Esophagus squamous epithelium (tissue), 5 donors: Measurements from ENCODE around the gene USP46. TPM values are rescaled to one million over a fixed set of nuclear protein-coding genes. Genes with fewer than 3 reads are reported as not detected.

Experiments
- DNase-seq: peaks from one replicate; lab custom pipeline; 2025; lab: John Stamatoyannopoulos, UW
- H3K27ac ChIP-seq, 4 donors: fragments of 200-600 bp; sonication (generic); one replicate each; pipeline ENCODE4 v1.5.1; 2016 to 2019; ENCODE audit warnings: mild to moderate bottlenecking in 1 of 4
- H3K27me3 ChIP-seq, 4 donors: fragments of 200-600 bp; sonication (generic); 1 replicate in 3 of 4; 2 replicates in 1 of 4; pipeline versions ENCODE4 v1.5.1 to v1.6.0; 2017 to 2021; ENCODE audit warnings: antibody characterized with exemption in 1 of 4
- H3K36me3 ChIP-seq, 3 donors: fragments of 200-600 bp; sonication (generic); one replicate each; pipeline ENCODE4 v1.5.1; 2016 to 2019
- H3K4me1 ChIP-seq, 3 donors: fragments of 200-600 bp; sonication (generic); one replicate each; pipeline ENCODE4 v1.5.1; 2017 to 2019
- H3K4me3 ChIP-seq, 4 donors: fragments of 200-600 bp; sonication (generic); 1 replicate in 3 of 4; 2 replicates in 1 of 4; pipeline ENCODE4 v1.5.1; 2016 to 2019; ENCODE audit warnings: mild to moderate bottlenecking in 2 of 4, moderate library complexity in 1 of 4
- H3K9me3 ChIP-seq, 3 donors: fragments of 200-600 bp; sonication (generic); one replicate each; pipeline ENCODE4 v1.5.1; 2016 to 2019
- POLR2A ChIP-seq, 4 donors: fragments of 450-650 bp; IDR thresholded peaks; one replicate each; pipeline ENCODE4 v1.6.1; 2017; ENCODE audit warnings: antibody characterized with exemption in 4 of 4, mild to moderate bottlenecking in 4 of 4, moderate library complexity in 3 of 4
- WGBS, 2 donors: methylation state at CpG; one replicate each; pipeline ENCODE4 v1.1.5; 2018; 5-methylcytosine and 5-hydroxymethylcytosine counted together
- intact Hi-C: fragments of 100-400 bp; cut with DNase I; formaldehyde crosslinking; loops from one replicate; pipeline ENCODE4 v1.15.0; 2022
- total RNA-seq, 4 donors: library from RNA; depleted of rRNA; stranded (reverse); fragments of >200 nt; gene quantifications; one replicate each; pipeline ENCODE4 v1.1.0, GENCODE V29; 2016
- TF ChIP-seq, protein P1 (sequence below), 6 experiments: fragments of 450-650 bp in 4 of 6; fragments of 200-600 bp in 2 of 6; sonication (generic) in 2 of 6; IDR thresholded peaks; one replicate each; pipeline ENCODE4 v1.5.1; 2016 to 2019; ENCODE audit warnings: antibody characterized with exemption in 6 of 6, mild to moderate bottlenecking in 4 of 6, moderate library complexity in 4 of 6
- donor health status: DM: yes; HTN: yes; CAD: no.

USP46 gene
- total RNA-seq, 4 donors from 2014 or later: 12.0 to 22.1 (median 12.9) TPM

GRCh38 chr4:52614241-52614640 lies 44.9 kb downstream of the USP46 start:
- 82 to 100% methylated on average over 1 of the region's 1 CpG for WGBS, 2 donors
- Histone ChIP-seq H3K27me3 (no peaks in the 10 kb centered on the region), H3K9me3 (no peaks in the 10 kb centered on the region), H3K4me3 (no peak overlapping the region), H3K36me3 (peaks cover 0 to 49% (median 0%) of the 10 kb centered on the region in 3 donors), H3K4me1 (peaks cover 0 to 7% (median 2%) of the 10 kb centered on the region in 3 donors), H3K27ac (no peak overlapping the region)
- intact Hi-C loops: no loop called here
- DNase-seq: no peak
- TF ChIP-seq, protein P1, sequence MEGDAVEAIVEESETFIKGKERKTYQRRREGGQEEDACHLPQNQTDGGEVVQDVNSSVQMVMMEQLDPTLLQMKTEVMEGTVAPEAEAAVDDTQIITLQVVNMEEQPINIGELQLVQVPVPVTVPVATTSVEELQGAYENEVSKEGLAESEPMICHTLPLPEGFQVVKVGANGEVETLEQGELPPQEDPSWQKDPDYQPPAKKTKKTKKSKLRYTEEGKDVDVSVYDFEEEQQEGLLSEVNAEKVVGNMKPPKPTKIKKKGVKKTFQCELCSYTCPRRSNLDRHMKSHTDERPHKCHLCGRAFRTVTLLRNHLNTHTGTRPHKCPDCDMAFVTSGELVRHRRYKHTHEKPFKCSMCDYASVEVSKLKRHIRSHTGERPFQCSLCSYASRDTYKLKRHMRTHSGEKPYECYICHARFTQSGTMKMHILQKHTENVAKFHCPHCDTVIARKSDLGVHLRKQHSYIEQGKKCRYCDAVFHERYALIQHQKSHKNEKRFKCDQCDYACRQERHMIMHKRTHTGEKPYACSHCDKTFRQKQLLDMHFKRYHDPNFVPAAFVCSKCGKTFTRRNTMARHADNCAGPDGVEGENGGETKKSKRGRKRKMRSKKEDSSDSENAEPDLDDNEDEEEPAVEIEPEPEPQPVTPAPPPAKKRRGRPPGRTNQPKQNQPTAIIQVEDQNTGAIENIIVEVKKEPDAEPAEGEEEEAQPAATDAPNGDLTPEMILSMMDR (IDR thresholded peaks at IDR 0.05): no peak
- TF ChIP-seq POLR2A (IDR thresholded peaks at IDR 0.05): no peak

DNA sequence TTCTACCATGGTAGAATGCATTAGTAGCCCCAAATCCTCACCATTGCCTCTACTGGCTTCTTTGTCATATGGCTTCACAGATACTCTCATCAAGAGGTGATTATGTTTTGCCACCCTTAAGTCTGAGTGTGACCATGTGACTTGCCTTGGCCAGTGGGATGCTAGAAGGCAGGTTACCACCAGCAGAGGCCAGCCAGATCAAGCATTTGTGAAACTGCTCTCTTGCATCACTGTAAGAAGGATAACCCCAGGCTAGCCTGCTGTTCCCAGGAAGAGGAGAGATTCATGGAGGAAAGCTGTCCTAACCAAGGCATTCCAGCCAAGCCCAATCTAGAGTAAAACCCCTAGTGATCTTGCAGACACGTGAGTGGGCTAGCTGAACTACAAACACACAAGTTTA lies 46.8 kb downstream of the USP46 start:
- Histone ChIP-seq H3K27ac (no peak overlapping the region), H3K9me3 (no peaks in the 10 kb centered on the region), H3K36me3 (peaks cover 0 to 65% (median 0%) of the 10 kb centered on the region in 3 donors), H3K27me3 (no peaks in the 10 kb centered on the region), H3K4me3 (no peak overlapping the region), H3K4me1 (no peaks in the 10 kb centered on the region)
- WGBS, 2 donors: 69 to 78% methylated on average over 1 of the region's 1 CpG
- intact Hi-C loops: no loop called here
- TF ChIP-seq, protein P1 (IDR thresholded peaks at IDR 0.05): no peak
- TF ChIP-seq POLR2A (IDR thresholded peaks at IDR 0.05): no peak
- DNase-seq: no peak

DNA sequence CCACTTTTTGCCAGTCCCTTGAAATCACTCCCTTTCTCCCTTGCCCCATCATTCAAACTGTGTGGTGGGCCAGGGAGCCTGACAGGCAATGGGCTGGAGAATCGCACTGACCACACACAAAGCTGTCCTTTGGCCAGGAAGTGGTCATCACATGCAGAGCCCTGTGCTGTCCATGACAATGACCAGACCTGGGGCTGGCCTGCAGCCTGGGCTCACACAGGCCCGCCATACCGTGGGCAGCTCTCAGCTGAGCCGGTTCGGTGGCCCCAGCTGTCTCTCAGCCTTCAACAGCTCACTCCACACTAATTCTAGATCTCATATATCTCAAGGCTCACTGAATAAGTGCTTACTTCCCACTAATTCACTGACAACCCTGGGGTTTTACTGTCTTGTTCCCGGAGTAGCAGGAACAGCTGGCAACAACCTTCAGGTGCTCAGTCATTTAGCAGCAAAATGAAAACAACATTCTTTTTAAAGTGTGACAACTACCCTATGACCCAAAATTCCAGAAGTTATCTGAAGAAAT lies 48.0 kb downstream of the USP46 start:
- Histone ChIP-seq H3K27ac (no peak overlapping the region), H3K4me3 (no peak overlapping the region), H3K4me1 (no peaks in the 10 kb centered on the region), H3K27me3 (no peaks in the 10 kb centered on the region), H3K36me3 (peaks cover 0 to 73% (median 0%) of the 10 kb centered on the region in 3 donors), H3K9me3 (no peaks in the 10 kb centered on the region)
- no peak for TF ChIP-seq POLR2A (IDR thresholded peaks at IDR 0.05)
- TF ChIP-seq, protein P1 (IDR thresholded peaks at IDR 0.05): no peak
- WGBS, 2 donors: 83 to 94% methylated on average over 1 to 5 of the region's 6 CpGs
- intact Hi-C loops: no loop called here
- DNase-seq: no peak

- Histone ChIP-seq H3K4me3 (no peak overlapping the region), H3K27me3 (no peaks in the 10 kb centered on the region), H3K36me3 (peaks cover 0 to 91% (median 0%) of the 10 kb centered on the region in 3 donors), H3K9me3 (no peaks in the 10 kb centered on the region), H3K4me1 (no peaks in the 10 kb centered on the region), H3K27ac (no peak overlapping the region)
- WGBS, 2 donors: 76 to 91% methylated on average over 2 of the region's 2 CpGs
- intact Hi-C loops: no loop called here
- no peak for TF ChIP-seq POLR2A (IDR thresholded peaks at IDR 0.05)
- TF ChIP-seq, protein P1 (IDR thresholded peaks at IDR 0.05): no peak
- DNase-seq: no peak
Measured at GRCh38 chr4:52606726-52607125, 52.4 kb downstream of the USP46 start.

GRCh38 chr4:52606040-52606439 lies 53.1 kb downstream of the USP46 start:
- WGBS, 2 donors: 97 to 100% methylated on average over 2 of the region's 2 CpGs
- intact Hi-C loops: no loop called here
- H3K27me3 ChIP-seq: no peaks in the 10 kb centered on the region
- H3K36me3 ChIP-seq: peaks cover 0 to 91% (median 0%) of the 10 kb centered on the region in 3 donors
- H3K4me3 ChIP-seq: no peak overlapping the region
- no peaks in the 10 kb centered on the region for H3K4me1 ChIP-seq
- TF ChIP-seq, protein P1 (IDR thresholded peaks at IDR 0.05): no peak
- TF ChIP-seq POLR2A (IDR thresholded peaks at IDR 0.05): no peak
- DNase-seq: no peak
- H3K27ac ChIP-seq: no peak overlapping the region
- no peaks in the 10 kb centered on the region for H3K9me3 ChIP-seq
